ENCODE data around the gene TLCD2.
A peak's percentile ranks its signal among the peaks of the same experiment; 100 is the strongest.
"Not testable (repeated sequence)": the region's sequence is repeated elsewhere in the genome, so short reads cannot be mapped to it uniquely, and the experiment has no call there.

Gene TLCD2

DNA sequence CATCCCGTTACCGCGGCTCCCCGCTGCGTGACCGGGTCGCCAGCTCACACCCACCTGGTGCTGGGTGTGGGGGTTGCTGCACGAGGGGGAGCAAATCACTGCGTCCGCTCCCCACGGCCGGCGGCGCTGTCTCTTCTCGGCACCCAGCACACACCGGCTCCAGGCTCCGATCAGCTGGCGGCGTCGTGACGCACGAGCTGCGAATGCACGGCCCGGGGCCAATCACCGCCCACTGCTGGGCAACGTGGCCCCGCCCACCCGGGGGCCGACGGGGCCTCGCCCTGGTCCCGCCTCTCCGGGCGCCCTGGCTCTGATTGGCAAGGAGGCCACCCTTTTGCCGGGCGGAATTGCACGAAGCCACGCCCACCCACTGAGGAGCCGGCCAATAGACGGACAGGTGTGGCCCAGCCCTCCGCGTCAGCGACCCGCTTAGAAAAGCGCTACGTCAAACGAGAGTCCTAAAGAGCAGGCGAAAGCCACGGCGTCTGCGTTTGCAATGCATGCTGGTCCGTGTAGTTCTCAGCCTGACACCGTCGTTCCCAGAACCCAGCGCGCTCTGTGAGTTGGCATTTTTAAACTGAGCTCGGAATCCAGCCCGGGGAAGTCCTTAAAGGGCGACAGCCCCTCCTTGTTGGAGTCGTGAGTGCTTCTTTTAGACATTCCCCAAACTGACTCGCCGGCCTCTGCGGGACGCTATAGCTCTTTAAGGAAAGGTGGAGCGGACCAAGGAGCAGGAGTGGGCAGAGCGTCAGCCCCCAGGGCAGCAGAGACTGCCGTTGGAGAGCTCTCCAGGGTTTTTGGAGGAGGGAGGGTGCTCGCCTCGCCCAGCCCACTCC is 6.1 kb upstream of the TLCD2 start:
- peak; percentile 100 for DNase-seq (ENCODE audit: low read depth in 2 of 2)

DNA sequence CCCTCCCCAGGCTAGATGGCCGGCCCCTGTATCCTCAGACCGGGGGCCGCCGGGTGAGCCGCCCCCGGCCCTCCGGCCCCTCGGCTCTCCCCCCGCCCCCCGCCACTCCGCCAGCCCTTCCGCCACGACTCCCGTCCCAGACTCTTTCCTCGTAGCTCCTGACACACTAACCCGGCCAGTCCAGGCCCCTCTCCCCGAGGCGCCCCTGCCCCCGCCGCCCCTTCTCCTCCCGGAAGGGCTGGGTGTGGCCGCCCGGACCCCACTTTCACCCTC is 5.6 kb upstream of the TLCD2 start:
- no peak for DNase-seq (ENCODE audit: low read depth in 2 of 2)

DNA sequence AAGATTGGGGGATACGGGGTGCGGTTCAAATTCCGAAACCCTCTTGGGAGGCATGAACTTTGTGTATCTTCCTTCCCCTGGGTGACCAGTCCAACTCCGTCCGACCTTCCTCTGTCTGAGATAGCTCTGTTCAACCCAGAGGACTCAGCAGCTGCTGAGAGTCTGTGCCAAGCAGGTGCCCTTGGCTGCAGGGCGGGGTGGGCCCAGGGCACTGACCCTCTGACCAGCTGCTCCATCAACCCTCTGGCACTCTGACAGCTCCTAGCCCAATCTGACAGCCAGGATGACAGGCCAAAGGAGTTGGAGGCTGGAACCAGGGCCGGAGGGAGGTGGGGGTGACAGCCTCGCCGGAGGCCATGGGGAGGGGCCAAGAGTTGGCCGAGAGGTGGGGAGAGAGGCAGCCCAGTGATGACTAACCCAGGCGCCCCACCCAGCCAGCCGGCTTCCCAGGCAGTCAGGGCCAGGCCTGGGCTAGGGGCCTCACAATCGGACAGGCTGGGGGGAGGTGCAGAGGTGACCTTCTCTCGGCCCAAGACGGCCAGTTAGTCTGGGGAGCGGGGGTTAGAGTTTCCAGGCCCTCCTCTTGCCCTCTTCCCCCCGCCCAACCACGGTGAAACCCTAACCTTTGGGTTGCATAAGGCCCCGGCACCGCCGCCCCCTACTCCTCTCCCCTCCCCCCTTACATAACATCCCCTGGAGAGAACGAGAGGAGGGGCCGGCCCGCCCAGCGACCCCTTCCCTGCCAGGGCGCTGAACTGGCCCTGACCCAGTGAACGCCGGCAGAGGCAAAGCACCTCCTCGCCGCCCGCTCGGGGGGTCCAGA is 5.0 kb upstream of the TLCD2 start:
- DNase-seq (ENCODE audit: low read depth in 2 of 2), result no peak

DNA sequence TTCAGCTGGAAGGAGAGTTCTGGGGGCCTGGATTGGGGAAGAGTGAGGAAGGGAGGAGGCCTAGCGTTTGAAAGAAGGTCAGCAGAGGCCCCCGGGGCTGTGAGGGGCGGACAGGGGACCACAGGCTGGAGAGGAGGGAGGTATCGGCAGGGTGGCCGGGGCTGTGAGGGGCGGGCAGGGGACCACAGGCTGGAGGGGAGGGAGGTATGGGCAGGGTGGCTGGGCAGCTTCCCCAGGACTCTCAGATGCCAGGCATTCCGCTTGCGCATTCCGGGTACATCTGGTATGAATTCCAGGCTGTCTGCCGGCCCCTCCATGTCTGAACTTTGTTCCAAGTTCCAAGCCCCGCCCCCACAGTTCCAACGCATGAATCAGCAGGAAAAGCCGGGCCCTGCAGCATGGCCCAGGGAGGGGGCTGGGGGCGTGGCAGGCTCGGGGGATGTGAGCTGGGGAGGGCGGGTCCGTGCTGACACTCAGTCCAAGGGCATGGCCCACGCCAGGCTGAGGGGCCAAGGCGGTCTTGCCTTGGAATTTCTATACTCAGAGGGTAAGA is 4.3 kb upstream of the TLCD2 start:
- DNase-seq (ENCODE audit: low read depth in 2 of 2), result no peak

DNA sequence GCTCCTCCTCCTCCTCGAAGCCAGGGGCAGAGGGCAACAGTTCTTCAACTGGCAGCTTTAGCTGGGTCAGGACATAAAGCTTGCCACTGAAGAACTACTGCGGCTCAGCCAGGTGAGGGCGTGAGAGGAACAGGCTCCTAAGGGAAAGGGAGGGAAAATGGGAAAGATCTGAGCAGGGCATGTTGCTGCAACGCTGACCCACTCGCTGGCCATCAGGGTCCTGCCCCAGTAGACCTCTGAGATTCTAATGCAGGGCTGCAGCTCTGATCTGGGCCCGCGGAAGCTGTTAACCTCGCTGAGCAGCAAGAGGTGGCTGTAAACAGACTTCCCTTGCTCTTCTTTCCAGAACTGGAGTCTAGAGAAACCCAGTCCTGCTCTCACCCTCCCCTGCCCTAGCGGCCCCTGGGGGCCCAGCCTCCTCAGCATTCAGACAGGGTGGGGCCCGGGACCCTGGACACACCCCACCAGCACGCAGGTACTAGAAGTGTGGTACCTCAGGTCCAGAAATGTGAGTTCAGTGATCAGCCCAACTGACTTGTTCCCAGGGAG is 3.8 kb upstream of the TLCD2 start:
- no peak for DNase-seq (ENCODE audit: low read depth in 2 of 2)

DNA sequence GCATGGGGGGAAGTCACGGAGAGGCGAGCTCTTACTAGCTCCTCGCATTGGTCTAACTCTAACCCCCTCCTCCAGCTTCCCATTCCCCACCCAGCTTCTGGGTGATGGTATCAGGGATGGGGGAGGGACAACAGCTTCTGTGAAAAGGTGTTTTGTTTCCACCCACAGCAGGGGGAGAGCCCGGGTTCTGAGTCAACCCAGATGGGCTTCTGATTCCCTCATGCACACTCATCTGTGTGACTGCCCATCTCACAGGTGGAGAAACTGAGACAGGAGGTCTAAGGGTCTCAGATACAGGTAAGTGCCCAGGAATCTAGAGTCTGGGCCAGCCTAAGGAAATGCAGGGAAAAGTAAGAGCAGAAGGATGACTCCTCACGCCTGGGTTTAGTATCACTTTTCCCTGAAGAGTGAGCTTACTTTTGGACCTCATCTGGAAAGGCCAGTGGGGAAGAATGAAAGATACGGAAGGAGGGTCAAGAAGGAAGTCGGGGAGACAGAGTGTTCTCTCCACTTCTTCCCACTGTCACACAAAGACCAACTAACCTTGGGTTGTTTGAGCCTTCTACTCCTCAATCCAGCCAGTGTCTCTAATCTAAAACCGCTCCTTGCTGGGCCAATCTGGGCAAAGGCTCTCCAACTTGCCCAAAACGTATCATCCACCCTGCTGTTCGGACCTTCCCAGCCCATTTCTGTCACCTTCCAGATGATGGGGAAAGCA is 3.1 kb upstream of the TLCD2 start:
- DNase-seq (ENCODE audit: low read depth in 2 of 2), result no peak

DNA sequence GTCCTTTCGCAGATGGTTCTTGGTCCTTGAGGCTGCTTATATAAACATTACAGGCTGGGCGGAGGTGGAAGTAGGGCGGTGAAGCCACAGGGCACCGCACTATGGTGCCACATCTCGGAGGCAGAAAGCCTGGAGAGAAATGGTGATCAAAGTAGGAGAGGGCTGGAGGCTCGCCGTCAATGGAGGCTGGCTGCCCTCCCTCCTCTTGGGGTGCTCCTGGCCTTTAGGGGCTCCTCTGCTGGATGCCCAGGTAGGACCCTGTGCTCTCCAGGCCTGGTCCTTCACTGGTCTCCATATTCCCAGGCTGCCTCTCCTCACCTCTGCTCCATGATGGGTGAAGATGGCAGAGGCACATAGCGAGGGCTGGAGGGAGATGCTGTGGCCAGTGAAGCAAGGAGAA is 2.1 kb upstream of the TLCD2 start:
- DNase-seq (ENCODE audit: low read depth in 2 of 2), result no peak

DNA sequence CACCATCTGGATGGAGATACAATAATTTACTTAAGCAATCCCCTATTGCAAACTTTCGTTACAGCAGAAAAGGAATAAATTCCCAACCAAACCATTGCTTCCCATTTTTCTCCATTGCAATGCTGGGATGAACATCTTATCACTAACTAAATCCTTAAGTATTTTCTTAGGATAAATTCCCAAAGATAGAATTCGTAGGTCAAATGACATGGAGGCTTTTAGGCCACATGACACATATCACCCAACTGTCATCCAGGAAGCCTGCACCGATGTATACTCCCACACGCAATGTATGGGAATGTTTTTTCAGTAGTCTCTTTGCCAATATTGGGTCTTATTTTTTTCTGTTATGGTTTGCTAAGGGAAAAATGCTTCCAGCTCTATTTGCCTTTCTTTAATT is 1.6 kb upstream of the TLCD2 start:
- DNase-seq (ENCODE audit: low read depth in 2 of 2), result no peak

DNA sequence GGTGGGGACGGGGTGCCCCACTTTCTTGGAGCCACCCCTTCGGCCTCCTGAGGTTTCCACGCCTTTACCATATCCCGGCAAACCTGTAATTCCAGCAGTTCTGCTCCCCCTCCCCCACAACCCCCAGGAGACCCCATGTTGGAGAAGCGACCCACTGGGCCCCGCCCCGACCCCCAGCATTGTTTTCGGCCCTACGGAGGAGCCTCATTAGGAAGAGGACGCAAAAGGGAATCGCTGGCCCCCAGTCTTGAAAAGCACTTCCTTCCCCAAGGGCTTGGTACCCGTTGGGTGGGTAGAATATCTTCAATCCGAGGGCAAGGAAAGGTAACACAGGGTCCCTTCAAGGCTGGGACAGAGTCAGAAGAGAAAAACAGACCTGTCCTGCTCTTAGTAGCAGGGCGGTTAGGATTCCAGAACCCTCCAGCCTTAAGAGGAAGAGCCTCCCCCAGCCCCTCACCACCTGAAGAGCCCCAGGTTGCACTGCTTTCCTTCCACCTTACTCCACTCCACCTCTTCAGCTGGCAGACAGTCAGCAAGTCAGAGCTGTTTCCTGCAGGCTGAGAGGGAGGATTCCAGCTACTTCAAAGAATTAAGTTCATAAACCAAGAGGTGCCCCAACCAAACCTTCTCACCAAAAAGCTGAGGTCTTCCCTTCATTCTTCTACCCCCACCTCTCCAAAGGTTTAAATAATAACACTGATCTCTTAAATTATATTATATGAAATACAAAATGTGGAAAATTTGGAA is 803 bp upstream of the TLCD2 start:
- no peak for DNase-seq (ENCODE audit: low read depth in 2 of 2)

DNA sequence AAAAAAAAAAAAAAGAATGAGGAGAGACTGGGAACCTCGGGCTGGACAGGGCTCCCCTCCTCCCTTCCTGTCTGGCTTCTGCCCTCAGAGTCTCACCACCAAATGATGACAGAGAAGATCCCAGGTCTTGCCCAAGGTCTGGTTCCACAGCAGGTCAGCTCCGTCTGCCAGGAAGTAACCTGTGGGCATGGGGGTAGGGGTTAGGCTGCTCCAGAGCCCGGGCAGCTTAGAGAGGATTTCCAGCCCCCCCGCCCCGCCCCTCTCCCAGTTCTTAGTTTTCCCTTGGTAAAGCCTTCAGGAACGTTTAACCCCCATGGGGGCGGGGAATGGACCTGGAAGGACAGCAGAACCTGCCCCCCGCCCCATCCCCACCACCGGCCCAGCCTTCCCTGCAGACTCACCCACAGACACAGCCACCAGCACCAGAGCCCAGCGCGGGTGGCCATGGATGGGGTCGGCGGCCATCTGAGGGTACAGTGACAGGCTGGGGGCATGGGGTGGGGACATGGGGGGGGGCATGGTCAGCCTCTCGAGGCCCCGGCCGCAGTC is 700 bp downstream of the TLCD2 start:
- DNase-seq (ENCODE audit: low read depth in 2 of 2), result no peak

DNA sequence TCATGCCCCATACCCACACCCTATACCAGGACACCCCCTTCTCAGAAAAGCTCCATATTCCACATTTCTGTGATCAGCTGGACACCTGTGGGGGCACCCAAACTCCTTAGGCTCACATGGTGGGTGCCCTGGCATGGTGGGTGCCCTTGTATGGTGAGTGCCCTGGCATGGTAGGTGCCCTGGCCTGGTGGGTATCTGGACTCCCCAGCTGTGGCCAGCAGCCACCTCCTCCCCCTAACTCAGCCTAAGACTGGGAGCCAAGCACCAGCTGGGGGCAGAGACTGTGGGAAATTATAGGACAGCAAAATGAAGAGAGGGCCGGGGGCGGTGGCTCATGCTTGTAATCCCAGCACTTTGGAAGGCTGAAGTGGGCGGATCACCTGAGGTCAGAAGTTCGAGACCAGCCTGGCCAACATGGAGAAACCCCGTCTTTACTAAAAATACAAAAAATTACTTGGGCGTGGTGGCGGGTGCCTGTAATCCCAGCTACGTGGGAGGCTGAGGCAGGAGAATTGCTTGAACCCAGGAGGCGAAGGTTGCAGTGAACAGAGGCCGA is 1.3 kb downstream of the TLCD2 start:
- not testable (repeated sequence) for DNase-seq (ENCODE audit: low read depth in 2 of 2)

DNA sequence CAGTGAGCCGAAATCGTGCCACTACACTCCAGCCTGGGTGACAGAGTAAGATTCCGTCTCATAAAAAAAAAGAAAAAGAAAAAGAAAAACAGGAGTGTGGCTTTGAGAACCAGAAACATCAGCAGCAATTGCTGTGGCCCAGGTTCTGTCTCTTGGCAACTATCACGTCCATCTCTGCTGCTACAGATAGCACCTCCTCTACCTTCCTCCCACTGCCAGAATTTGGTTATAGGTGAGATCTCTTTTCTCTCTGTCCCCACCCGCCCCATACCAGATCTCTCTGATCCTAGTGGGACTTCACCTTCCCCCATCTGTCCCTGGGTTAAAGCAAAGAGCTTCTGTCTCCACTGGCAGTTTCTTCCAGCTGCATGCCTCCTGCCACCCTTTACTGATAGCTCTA is 3.1 kb downstream of the TLCD2 start:
- DNase-seq (ENCODE audit: low read depth in 2 of 2), result no peak

DNA sequence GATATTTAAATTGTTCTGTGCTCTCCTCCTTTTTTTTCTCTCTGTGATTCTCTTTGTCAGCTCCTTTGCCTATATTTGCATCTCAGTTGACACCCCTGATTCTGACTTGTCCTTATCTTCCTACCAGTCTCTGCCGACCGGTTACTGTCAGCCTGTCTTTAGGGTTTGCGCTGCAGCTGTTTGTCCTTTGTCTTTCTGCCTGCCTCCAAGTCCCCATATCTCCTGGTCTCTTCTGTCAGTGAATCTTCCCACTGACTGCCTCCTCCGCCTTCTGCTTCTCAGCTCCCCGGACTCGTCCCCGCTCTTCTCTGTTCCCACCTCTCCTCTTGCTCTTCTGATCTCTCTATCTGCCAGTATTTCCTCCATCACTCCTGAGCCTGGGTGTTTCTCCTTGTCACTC is 5.2 kb downstream of the TLCD2 start:
- no peak for DNase-seq (ENCODE audit: low read depth in 2 of 2)

DNA sequence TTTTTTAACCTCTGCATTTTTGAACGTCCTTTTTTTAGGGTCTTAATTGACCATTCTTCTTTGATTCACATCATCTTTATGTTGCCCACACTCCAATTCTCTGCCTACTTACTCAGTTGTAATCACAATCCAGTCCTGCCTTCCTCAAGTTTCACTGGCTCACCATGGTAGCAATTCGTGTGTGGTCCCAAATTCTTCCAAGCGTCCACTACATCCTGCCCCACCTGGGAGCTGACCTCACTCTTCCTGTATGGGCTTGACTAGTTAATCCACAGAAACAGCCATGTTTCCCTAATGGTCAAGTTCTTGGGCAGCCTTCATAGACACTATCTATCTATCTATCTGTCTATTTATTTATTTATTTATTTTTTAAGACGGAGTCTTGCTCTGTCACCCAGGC is 7.1 kb downstream of the TLCD2 start:
- DNase-seq (ENCODE audit: low read depth in 2 of 2), result no peak

DNA sequence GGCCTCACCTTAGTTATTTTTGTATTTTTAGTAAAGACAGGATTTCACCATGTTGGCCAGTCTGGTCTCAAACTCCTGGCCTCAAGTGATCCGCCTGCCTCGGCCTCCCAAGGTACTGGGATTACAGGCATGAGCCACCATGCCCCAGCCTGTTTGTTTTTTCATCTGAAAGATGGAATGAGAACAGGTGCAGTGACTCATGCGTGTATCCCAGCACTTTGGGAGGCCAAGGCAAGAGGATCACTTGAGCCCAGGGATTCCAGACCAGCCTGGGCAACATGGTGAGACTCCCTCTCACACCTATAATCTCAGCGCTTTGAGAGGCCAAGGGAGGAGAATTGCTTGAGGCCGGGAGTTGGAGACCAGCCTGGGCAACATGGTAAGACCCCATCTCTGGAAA is 10.3 kb downstream of the TLCD2 start:
- not testable (repeated sequence) for DNase-seq (ENCODE audit: low read depth in 2 of 2)

DNA sequence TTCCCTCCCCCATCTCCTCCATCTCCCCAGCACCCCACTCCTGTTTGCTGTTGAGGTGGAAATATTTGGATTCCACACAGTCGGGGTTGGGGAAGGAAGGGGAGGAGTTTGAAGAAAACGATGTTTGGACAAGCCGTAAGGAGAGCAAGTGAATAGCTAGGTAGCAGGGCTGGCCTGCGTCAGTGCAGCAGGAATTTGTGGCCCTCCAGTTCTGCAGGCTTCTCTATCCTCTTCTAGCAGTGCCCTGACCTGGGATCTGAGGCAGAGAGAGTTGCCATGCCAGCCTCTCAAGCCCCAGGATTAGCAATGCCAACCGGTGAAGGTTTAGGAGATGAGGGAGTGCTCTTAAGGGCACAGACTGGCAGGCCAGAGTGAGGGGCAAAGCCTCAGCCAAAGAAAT is 12.5 kb downstream of the TLCD2 start:
- DNase-seq (ENCODE audit: low read depth in 2 of 2), result no peak

DNA sequence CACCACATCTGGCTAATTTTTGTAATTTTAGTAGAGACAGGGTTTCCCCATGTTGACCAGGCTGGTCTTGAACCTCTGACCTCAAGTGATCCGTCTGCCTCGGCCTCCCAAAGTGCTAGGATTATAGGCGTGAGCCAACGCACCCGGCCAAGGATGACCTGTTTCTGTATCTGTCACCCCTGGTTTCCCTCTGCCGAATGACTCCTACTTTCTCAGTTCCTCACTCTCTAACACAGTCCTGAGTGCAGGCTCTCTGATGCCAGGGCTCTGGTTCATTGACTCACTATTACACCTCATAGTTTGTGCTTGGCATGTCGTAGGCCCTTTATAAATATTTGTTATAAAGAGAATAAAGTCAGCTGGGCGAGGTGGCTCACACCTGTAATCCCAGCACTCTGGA is 14.8 kb downstream of the TLCD2 start:
- DNase-seq (ENCODE audit: low read depth in 2 of 2), result no peak

DNA sequence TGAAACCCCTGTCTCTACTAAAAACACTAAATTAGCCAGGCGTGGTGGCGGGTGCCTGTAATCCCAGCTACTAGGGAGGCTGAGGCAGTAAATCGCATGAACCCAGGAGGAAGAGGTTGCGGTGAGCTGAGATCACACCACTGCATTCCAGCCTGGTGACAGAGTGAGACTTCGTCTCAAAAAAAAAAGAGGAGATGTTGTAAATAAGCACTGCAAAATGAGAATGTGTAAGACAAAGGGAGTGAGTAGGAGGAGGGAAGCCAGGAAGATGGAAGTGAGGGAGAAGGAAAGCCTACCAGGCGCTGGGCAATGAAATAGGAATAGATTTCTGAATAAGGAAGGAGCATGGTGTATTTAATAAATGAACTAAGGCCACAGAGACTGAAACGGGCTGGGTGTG is 16.8 kb downstream of the TLCD2 start:
- no peak for DNase-seq (ENCODE audit: low read depth in 2 of 2)

DNA sequence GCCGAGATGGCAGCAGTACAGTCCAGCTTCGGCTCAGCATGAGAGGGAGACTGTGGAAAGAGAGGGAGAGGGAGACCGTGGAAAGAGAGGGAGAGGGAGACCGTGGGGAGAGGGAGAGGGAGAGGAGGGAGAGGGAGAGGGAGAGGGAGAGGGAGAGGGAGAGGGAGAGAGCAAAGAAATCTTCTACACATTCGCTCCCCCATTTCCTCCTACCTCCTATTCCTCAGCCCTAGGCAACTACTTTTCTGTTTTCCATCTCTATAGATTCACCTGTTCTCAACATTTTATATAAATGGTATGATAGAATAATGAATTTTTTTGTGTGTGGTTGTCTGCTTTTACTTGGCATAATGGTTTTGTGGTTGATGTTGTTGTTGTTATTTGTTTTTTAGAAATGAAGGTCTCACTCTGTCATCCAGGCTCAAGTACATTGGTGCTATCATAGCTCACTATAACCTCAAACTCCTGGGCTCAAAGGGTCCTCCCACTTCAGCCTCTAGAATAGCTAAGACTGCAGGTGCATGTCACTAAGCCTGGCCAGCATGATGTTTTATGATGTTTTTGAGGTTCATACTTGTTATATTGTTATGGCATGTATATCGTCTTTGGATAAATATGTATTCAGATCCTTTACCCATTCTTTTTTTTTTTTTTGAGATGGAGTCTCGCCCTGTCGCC is 19.5 kb downstream of the TLCD2 start:
- DNase-seq (ENCODE audit: low read depth in 2 of 2), result no peak

DNA sequence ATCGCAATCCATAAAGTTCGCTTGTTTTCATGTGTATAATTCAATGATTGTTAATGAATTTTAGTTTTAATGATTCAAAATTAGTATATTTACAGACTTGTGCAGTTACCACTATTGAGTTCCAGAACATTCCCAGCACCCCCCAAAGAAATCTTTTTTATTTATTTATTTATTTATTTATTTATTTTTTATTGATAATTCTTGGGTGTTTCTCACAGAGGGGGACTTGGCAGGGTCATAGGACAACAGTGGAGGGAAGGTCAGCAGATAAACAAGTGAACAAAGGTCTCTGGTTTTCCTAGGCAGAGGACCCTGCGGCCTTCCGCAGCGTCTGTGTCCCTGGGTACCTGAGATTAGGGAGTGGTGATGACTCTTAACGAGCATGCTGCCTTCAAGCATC is 21.8 kb downstream of the TLCD2 start:
- not testable (repeated sequence) for DNase-seq (ENCODE audit: low read depth in 2 of 2)

Data from stimulated activated CD8-positive, alpha-beta memory T cell treated with anti-CD3 and anti-CD28 coated beads, Interleukin-7, amount 100 ng/mL, for 4 hours (primary cell).